ENCODE measurements around the gene VPS35L. TPM values are rescaled to one million over a fixed set of nuclear protein-coding genes. Genes with fewer than 3 reads are reported as not detected.

Gene VPS35L
- polyA plus RNA-seq, 1 experiment: 67.1 TPM

GRCh38 chr16:19555938-19556771 is 652 bp downstream of the VPS35L start:
- ChIA-PET CTCF (interaction anchor here (0.6 to 5.4 kb wide), 28 partner anchors 11 to 1349 kb away, joined by 3 to 39 read pairs (median 4); no protein-coding TSS in a partner anchor), POLR2A (interaction anchor here (0.7 to 1.8 kb wide), 10 partner anchors 9 to 766 kb away, joined by 3 to 22 read pairs (median 5); partner anchors contain the start of genes CCP110, GDE1, IQCK and KNOP1)

GRCh38 chr16:19559242-19559910 is 3.9 kb downstream of the VPS35L start:
- ChIA-PET POLR2A (no interaction called here), CTCF (interaction anchor here (0.5 to 5.4 kb wide), 22 partner anchors 22 to 827 kb away, joined by 3 to 39 read pairs (median 4); partner anchors contain the start of gene GPRC5B)
- TF ChIP-seq CTCF (IDR thresholded peaks at IDR 0.05; ENCODE audit: low read depth, low read length): peak; percentile 63

More at GRCh38 chr16:19555938-19556771, 652 bp downstream of the VPS35L start:
- H3K27me3 ChIP-seq (ENCODE audit: control insufficient read depth, insufficient read depth, low read length): no peaks in the 10 kb centered on the region
- H3K9me3 ChIP-seq (ENCODE audit: control insufficient read depth, insufficient read depth, low read length): no peaks in the 10 kb centered on the region
- H3K27ac ChIP-seq (ENCODE audit: low read depth, low read length): peak overlapping the region; percentile 77
- DNase-seq (ENCODE audit: low read depth, low spot score): no peak
- H3K4me3 ChIP-seq (ENCODE audit: low read depth, low read length): peak overlapping the region; percentile 93
- no peak for TF ChIP-seq CTCF (IDR thresholded peaks at IDR 0.05; ENCODE audit: low read depth, low read length)

GRCh38 chr16:19560078-19560477 is 4.6 kb downstream of the VPS35L start:
- Histone ChIP-seq H3K27ac (ENCODE audit: low read depth, low read length) (no peak overlapping the region), H3K9me3 (ENCODE audit: control insufficient read depth, insufficient read depth, low read length) (peaks cover 10% of the 10 kb centered on the region; the same call in 1 of the 2 replicates), H3K4me3 (ENCODE audit: low read depth, low read length) (no peak overlapping the region), H3K27me3 (ENCODE audit: control insufficient read depth, insufficient read depth, low read length) (no peaks in the 10 kb centered on the region)
- TF ChIP-seq CTCF (IDR thresholded peaks at IDR 0.05; ENCODE audit: low read depth, low read length): no peak
- DNase-seq (ENCODE audit: low read depth, low spot score): no peak
- ChIA-PET CTCF (interaction anchor here (0.5 to 5.4 kb wide), 16 partner anchors 21 to 327 kb away, joined by 3 to 39 read pairs (median 4); partner anchors contain the start of gene GPRC5B), POLR2A (no interaction called here)

More at GRCh38 chr16:19559242-19559910, 3.9 kb downstream of the VPS35L start:
- H3K27ac ChIP-seq (ENCODE audit: low read depth, low read length): no peak overlapping the region
- peaks cover 10% of the 10 kb centered on the region; the same call in 1 of the 2 replicates for H3K9me3 ChIP-seq (ENCODE audit: control insufficient read depth, insufficient read depth, low read length)
- DNase-seq (ENCODE audit: low read depth, low spot score): peak; percentile 46
- no peak overlapping the region for H3K4me3 ChIP-seq (ENCODE audit: low read depth, low read length)
- H3K27me3 ChIP-seq (ENCODE audit: control insufficient read depth, insufficient read depth, low read length): no peaks in the 10 kb centered on the region

GRCh38 chr16:19563377-19563776 is 7.9 kb downstream of the VPS35L start:
- Histone ChIP-seq H3K27ac (ENCODE audit: low read depth, low read length) (no peak overlapping the region), H3K27me3 (ENCODE audit: control insufficient read depth, insufficient read depth, low read length) (no peaks in the 10 kb centered on the region), H3K9me3 (ENCODE audit: control insufficient read depth, insufficient read depth, low read length) (peaks cover 10% of the 10 kb centered on the region; the same call in 1 of the 2 replicates), H3K4me3 (ENCODE audit: low read depth, low read length) (no peak overlapping the region)
- ChIA-PET POLR2A (no interaction called here), CTCF (interaction anchor here (0.8 to 1.5 kb wide), 6 partner anchors 20 to 344 kb away, joined by 3 to 12 read pairs (median 5); no protein-coding TSS in a partner anchor)
- no peak for DNase-seq (ENCODE audit: low read depth, low spot score)
- no peak for TF ChIP-seq CTCF (IDR thresholded peaks at IDR 0.05; ENCODE audit: low read depth, low read length)

All from AG04450 (cell line).